Suprapubic skin (tissue), 4 donors: ENCODE measurements around the gene LRCH1. TPM values are rescaled to one million over a fixed set of nuclear protein-coding genes. Genes with fewer than 3 reads are reported as not detected.

ENCODE experiments used
- DNase-seq, 2 donors: peaks; one replicate each; pipeline ENCODE4 v3.0.0-alpha.2; 2019; ENCODE audit warnings: low spot score in 2 of 2
- H3K27ac ChIP-seq: fragments of 200-600 bp; sonication (generic); one replicate; pipeline ENCODE4 v1.5.1; 2019
- H3K27me3 ChIP-seq: fragments of 200-600 bp; sonication (generic); one replicate; pipeline ENCODE4 v1.5.1; 2019
- H3K36me3 ChIP-seq: fragments of 200-600 bp; sonication (generic); one replicate; pipeline ENCODE4 v1.5.1; 2019
- H3K4me1 ChIP-seq: fragments of 200-600 bp; sonication (generic); one replicate; pipeline ENCODE4 v1.5.1; 2019
- H3K4me3 ChIP-seq: fragments of 200-600 bp; sonication (generic); one replicate; pipeline ENCODE4 v1.5.1; 2019; ENCODE audit warnings: mild to moderate bottlenecking
- H3K9me3 ChIP-seq: fragments of 200-600 bp; sonication (generic); one replicate; pipeline ENCODE4 v1.5.1; 2019
- EP300 ChIP-seq: sonication (generic); formaldehyde crosslinking; IDR thresholded peaks from one replicate; pipeline ENCODE4 v1.6.1; 2017; ENCODE audit warnings: antibody characterized with exemption
- POLR2A ChIP-seq, 2 donors: fragments of 450-650 bp; IDR thresholded peaks; one replicate each; pipeline ENCODE4 v1.6.1; 2017; ENCODE audit warnings: antibody characterized with exemption in 2 of 2, mild to moderate bottlenecking in 2 of 2, moderate library complexity in 2 of 2
- POLR2AphosphoS5 ChIP-seq, 3 donors: sonication (generic); formaldehyde crosslinking; IDR thresholded peaks; one replicate each; pipeline ENCODE4 v1.6.1; 2017; ENCODE audit warnings: antibody characterized with exemption in 3 of 3
- WGBS: methylation state at CpG from one replicate; pipeline ENCODE4 v1.1.5; 2018; 5-methylcytosine and 5-hydroxymethylcytosine counted together
- total RNA-seq, 4 donors: library from RNA; depleted of rRNA; stranded (reverse); fragments of >200 nt; gene quantifications; one replicate each; pipeline ENCODE4 v1.1.0, GENCODE V29; 2016
- TF ChIP-seq, protein P1 (sequence below), 2 donors: fragments of 200-600 bp in 1 of 2; fragments of 450-650 bp in 1 of 2; sonication (generic) in 1 of 2; IDR thresholded peaks; one replicate each; pipeline ENCODE4 v1.5.1; 2016 to 2019; ENCODE audit warnings: antibody characterized with exemption in 2 of 2, mild to moderate bottlenecking in 1 of 2, moderate library complexity in 1 of 2

Gene LRCH1
- total RNA-seq, 4 donors from 2014 or later: 29.1 to 44.7 (median 34.9) TPM

DNA sequence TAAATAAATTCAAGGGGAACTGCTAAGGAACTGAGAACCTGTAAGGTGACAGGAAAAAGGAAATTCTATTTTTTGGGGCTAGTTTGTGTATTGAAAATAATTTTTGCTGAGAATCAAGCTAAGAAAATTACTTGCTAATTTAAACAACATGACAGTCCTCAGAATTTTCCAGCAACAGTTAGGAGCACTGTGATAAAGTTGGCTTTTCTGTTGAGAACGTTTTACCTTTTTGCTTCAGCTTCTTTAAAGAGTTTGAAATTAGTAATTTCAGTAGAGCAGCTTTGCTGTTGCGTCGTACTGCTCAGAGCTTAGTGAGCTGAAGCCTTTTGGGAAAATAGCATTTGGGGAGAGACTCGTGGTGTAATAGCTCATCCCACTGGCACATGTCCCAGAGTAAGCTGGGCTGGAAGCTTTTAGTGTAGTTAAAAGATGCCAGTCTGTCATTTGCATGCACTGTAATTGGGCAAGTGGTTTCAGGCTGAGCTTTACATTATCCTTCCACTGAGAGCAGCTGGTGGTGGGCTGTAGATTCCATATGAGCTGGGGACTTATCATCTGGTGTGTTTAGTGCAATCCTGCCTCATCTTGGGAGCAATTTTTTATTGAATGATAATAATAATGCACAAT is 69.8 kb downstream of the LRCH1 start:
- TF ChIP-seq, protein P1, sequence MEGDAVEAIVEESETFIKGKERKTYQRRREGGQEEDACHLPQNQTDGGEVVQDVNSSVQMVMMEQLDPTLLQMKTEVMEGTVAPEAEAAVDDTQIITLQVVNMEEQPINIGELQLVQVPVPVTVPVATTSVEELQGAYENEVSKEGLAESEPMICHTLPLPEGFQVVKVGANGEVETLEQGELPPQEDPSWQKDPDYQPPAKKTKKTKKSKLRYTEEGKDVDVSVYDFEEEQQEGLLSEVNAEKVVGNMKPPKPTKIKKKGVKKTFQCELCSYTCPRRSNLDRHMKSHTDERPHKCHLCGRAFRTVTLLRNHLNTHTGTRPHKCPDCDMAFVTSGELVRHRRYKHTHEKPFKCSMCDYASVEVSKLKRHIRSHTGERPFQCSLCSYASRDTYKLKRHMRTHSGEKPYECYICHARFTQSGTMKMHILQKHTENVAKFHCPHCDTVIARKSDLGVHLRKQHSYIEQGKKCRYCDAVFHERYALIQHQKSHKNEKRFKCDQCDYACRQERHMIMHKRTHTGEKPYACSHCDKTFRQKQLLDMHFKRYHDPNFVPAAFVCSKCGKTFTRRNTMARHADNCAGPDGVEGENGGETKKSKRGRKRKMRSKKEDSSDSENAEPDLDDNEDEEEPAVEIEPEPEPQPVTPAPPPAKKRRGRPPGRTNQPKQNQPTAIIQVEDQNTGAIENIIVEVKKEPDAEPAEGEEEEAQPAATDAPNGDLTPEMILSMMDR (IDR thresholded peaks at IDR 0.05): no peak
- no peak for TF ChIP-seq POLR2A (IDR thresholded peaks at IDR 0.05)
- TF ChIP-seq POLR2AphosphoS5 (IDR thresholded peaks at IDR 0.05): no peak
- no peak for TF ChIP-seq EP300
- WGBS: 10% methylated on average over 4 of the region's 4 CpGs
- H3K9me3 ChIP-seq: no peaks in the 10 kb centered on the region
- H3K27ac ChIP-seq: no peak overlapping the region
- no peak overlapping the region for H3K4me3 ChIP-seq
- DNase-seq: peak in 1 of 2 donors; percentile 71
- no peaks in the 10 kb centered on the region for H3K27me3 ChIP-seq
- no peaks in the 10 kb centered on the region for H3K36me3 ChIP-seq
- H3K4me1 ChIP-seq: peaks cover 33% of the 10 kb centered on the region

GRCh38 chr13:46624353-46624752 is 71.4 kb downstream of the LRCH1 start:
- WGBS: 96% methylated on average over 3 of the region's 3 CpGs
- TF ChIP-seq POLR2A (IDR thresholded peaks at IDR 0.05) (no peak), EP300 (no peak), POLR2AphosphoS5 (IDR thresholded peaks at IDR 0.05) (no peak)
- TF ChIP-seq, protein P1 (IDR thresholded peaks at IDR 0.05): no peak
- Histone ChIP-seq H3K27ac (no peak overlapping the region), H3K4me3 (no peak overlapping the region), H3K27me3 (no peaks in the 10 kb centered on the region), H3K4me1 (peaks cover 33% of the 10 kb centered on the region), H3K9me3 (no peaks in the 10 kb centered on the region), H3K36me3 (no peaks in the 10 kb centered on the region)
- DNase-seq: no peak

GRCh38 chr13:46624821-46625220 is 71.9 kb downstream of the LRCH1 start:
- TF ChIP-seq EP300 (no peak), POLR2A (IDR thresholded peaks at IDR 0.05) (no peak), POLR2AphosphoS5 (IDR thresholded peaks at IDR 0.05) (no peak)
- TF ChIP-seq, protein P1 (IDR thresholded peaks at IDR 0.05): no peak
- H3K27ac ChIP-seq: no peak overlapping the region

GRCh38 chr13:46627462-46627861 is 74.5 kb downstream of the LRCH1 start:
- no peak for DNase-seq
- TF ChIP-seq POLR2AphosphoS5 (IDR thresholded peaks at IDR 0.05) (no peak), EP300 (no peak), POLR2A (IDR thresholded peaks at IDR 0.05) (no peak)
- TF ChIP-seq, protein P1 (IDR thresholded peaks at IDR 0.05): no peak
- Histone ChIP-seq H3K36me3 (no peaks in the 10 kb centered on the region), H3K27me3 (no peaks in the 10 kb centered on the region), H3K4me1 (peaks cover 25% of the 10 kb centered on the region), H3K9me3 (no peaks in the 10 kb centered on the region), H3K27ac (no peak overlapping the region), H3K4me3 (no peak overlapping the region)
- 82% methylated on average over 4 of the region's 4 CpGs for WGBS

More at GRCh38 chr13:46624821-46625220, 71.9 kb downstream of the LRCH1 start:
- DNase-seq: no peak
- Histone ChIP-seq H3K27me3 (no peaks in the 10 kb centered on the region), H3K4me3 (no peak overlapping the region), H3K9me3 (no peaks in the 10 kb centered on the region), H3K36me3 (no peaks in the 10 kb centered on the region), H3K4me1 (peaks cover 31% of the 10 kb centered on the region)
- 94% methylated on average over 4 of the region's 4 CpGs for WGBS

- Histone ChIP-seq H3K27ac (no peak overlapping the region), H3K27me3 (no peaks in the 10 kb centered on the region), H3K36me3 (no peaks in the 10 kb centered on the region), H3K4me3 (no peak overlapping the region), H3K4me1 (peaks cover 24% of the 10 kb centered on the region), H3K9me3 (no peaks in the 10 kb centered on the region)
- DNase-seq: no peak
- TF ChIP-seq EP300 (no peak), POLR2AphosphoS5 (IDR thresholded peaks at IDR 0.05) (no peak), POLR2A (IDR thresholded peaks at IDR 0.05) (no peak)
- TF ChIP-seq, protein P1 (IDR thresholded peaks at IDR 0.05): no peak
- 93% methylated on average over 7 of the region's 7 CpGs for WGBS
Observed at GRCh38 chr13:46628622-46629365, 75.8 kb downstream of the LRCH1 start.
